HepG2 (cell line): ENCODE data around the gene TMEM214. TPM values are rescaled to one million over a fixed set of nuclear protein-coding genes. Genes with fewer than 3 reads are reported as not detected.

ENCODE experiments used
- ATAC-seq: fragments of 200-7000 bp; cut with Tn5 transposase; 3 replicates; pipeline ENCODE4 v1.9.1; 2020; ENCODE audit warnings: mild to moderate bottlenecking, moderate library complexity
- BruUV-seq: library from RNA; stranded (reverse); fragments of 400-500 nt; replicated peaks from 2 replicates; lab custom pipeline; 2021; lab: Mats Ljungman, UMichigan
- CTCF ChIA-PET: fragments of 300-600 bp; formaldehyde crosslinking; extraction: SDS; loops from one replicate; lab custom pipeline; 2021; ENCODE audit warnings: low total read pairs, inconsistent platforms, low intra/inter-chr PET ratio; lab: Yijun Ruan, JAX
- POLR2A ChIA-PET: fragments of 350-600 bp; sonication (Branson Sonifier 250); formaldehyde crosslinking; loops from one replicate; lab custom pipeline; 2020; ENCODE audit warnings: antibody characterized with exemption, inconsistent platforms; lab: Yijun Ruan, JAX
- DNase-seq: peaks from one replicate; pipeline ENCODE4 v3.0.0-alpha.2; 2015; ENCODE audit warnings: low spot score
- FAIRE-seq: peaks from 3 replicates; lab custom pipeline; 2011; peaks lifted over from hg19 to GRCh38; lab: Jason Lieb, UNC
- H2AFZ ChIP-seq: one replicate; pipeline ENCODE4 v1.6.1; 2011; ENCODE audit warnings: low read length, inconsistent platforms
- H3K27ac ChIP-seq: fragments of 300-600 bp; 3 replicates; pipeline ENCODE4 v1.8.0; 2011; ENCODE audit warnings: mixed run types, mild to moderate bottlenecking, mixed read lengths, low read length, inconsistent platforms; ENCODE audit not compliant: insufficient read depth; ENCODE audit errors: extremely low read length
- H3K27me3 ChIP-seq, 2 experiments: fragments of 200-600 bp in 1 of 2; 2 replicates in 1 of 2; 3 replicates in 1 of 2; pipeline versions ENCODE4 v1.6.0 to v1.8.0; 2011; ENCODE audit warnings: low read length in 2 of 2, mild to moderate bottlenecking in 2 of 2, moderate library complexity in 2 of 2, inconsistent platforms in 1 of 2; ENCODE audit not compliant: insufficient read depth in 2 of 2, control insufficient read depth in 1 of 2
- H3K36me3 ChIP-seq, 2 experiments: fragments of 200-600 bp in 1 of 2; replicated peaks in 1 of 2; 2 replicates in 1 of 2; 3 replicates in 1 of 2; pipeline versions ENCODE4 v1.5.1 to v1.8.0; 2011; ENCODE audit warnings: low read length in 2 of 2, inconsistent platforms in 1 of 2; ENCODE audit not compliant: insufficient read depth in 2 of 2, control insufficient read depth in 1 of 2
- H3K4me1 ChIP-seq: 2 replicates; pipeline ENCODE4 v1.5.1; 2012; ENCODE audit warnings: low read length, inconsistent platforms; ENCODE audit not compliant: insufficient read depth
- H3K4me2 ChIP-seq: 2 replicates; pipeline ENCODE4 v1.6.0; 2011; ENCODE audit warnings: low read depth, low read length, inconsistent platforms
- H3K4me3 ChIP-seq, 3 experiments: fragments of 200-600 bp in 1 of 3; sonication (generic), shearing (Covaris generic) in 1 of 3; replicated peaks in 1 of 3; 2 replicates each; pipeline ENCODE4 v1.5.1; 2011 to 2016; ENCODE audit warnings: low read length in 3 of 3, inconsistent platforms in 2 of 3, low read depth in 2 of 3, mild to moderate bottlenecking in 2 of 3, control low read depth in 1 of 3, mixed read lengths in 1 of 3; ENCODE audit not compliant: insufficient read depth in 1 of 3
- H3K79me2 ChIP-seq: one replicate; pipeline ENCODE4 v1.6.1; 2011; ENCODE audit warnings: low read length, inconsistent platforms; ENCODE audit not compliant: insufficient read depth
- H3K9ac ChIP-seq: 2 replicates; pipeline ENCODE4 v1.6.0; 2011; ENCODE audit warnings: mild to moderate bottlenecking, low read depth, low read length, inconsistent platforms; ENCODE audit not compliant: insufficient read depth
- H3K9me3 ChIP-seq: 2 replicates; pipeline ENCODE4 v1.5.1; 2012; ENCODE audit warnings: mild to moderate bottlenecking, low read length
- H4K20me1 ChIP-seq: 2 replicates; pipeline ENCODE4 v1.6.0; 2011; ENCODE audit warnings: inconsistent platforms, mild to moderate bottlenecking, low read length, moderate library complexity; ENCODE audit not compliant: insufficient read depth
- AGO2 ChIP-seq: fragments of 200-400 bp; formaldehyde crosslinking; optimal IDR thresholded peaks from 2 replicates; pipeline ENCODE3; 2017; ENCODE audit warnings: mild to moderate bottlenecking, low read depth, low read length, moderate library complexity
- BRD4 ChIP-seq: sonication (generic); formaldehyde crosslinking; IDR thresholded peaks from 2 replicates; pipeline ENCODE4 v1.4.0; 2020; ENCODE audit warnings: missing genetic modification reagents
- DRAP1 ChIP-seq: IDR thresholded peaks from 2 replicates; pipeline ENCODE4 v1.6.1; 2016; ENCODE audit warnings: missing genetic modification reagents, missing compliant biosample characterization
- HMG20B ChIP-seq: conservative IDR thresholded peaks from 2 replicates; pipeline ENCODE4 v1.6.1; 2016; ENCODE audit warnings: missing genetic modification reagents, missing compliant biosample characterization
- HNRNPL ChIP-seq: fragments of 200-400 bp; formaldehyde crosslinking; IDR thresholded peaks from 2 replicates; pipeline ENCODE4 v1.6.1; 2017; ENCODE audit warnings: mild to moderate bottlenecking, low read depth, low read length
- MTA3 ChIP-seq: sonication (generic); formaldehyde crosslinking; IDR thresholded peaks from 2 replicates; pipeline ENCODE4 v1.4.0; 2020; ENCODE audit warnings: missing genetic modification reagents
- PBX3 ChIP-seq: sonication (generic); formaldehyde crosslinking; IDR thresholded peaks from 2 replicates; pipeline ENCODE4 v1.8.1; 2023; ENCODE audit warnings: missing genetic modification reagents, inconsistent platforms, borderline replicate concordance
- PHF5A ChIP-seq: IDR thresholded peaks from one replicate; pipeline ENCODE4 v1.6.1; 2018; ENCODE audit warnings: low read depth, missing genetic modification reagents; ENCODE audit not compliant: unreplicated experiment
- POLR2A ChIP-seq, 2 experiments: IDR thresholded peaks; 2 replicates each; pipeline ENCODE4 v1.6.1; 2011; ENCODE audit warnings: low read depth in 2 of 2, low read length in 2 of 2, mild to moderate bottlenecking in 1 of 2, moderate library complexity in 1 of 2; ENCODE audit not compliant: insufficient read depth in 1 of 2
- POLR2AphosphoS5 ChIP-seq: IDR thresholded peaks from 2 replicates; pipeline ENCODE4 v1.6.1; 2012; ENCODE audit warnings: low read depth, low read length
- RXRA ChIP-seq: sonication (generic); formaldehyde crosslinking; IDR thresholded peaks from 2 replicates; pipeline ENCODE4 v1.5.1; 2020; ENCODE audit warnings: missing genetic modification reagents
- ZBTB33 ChIP-seq: sonication (generic); formaldehyde crosslinking; IDR thresholded peaks from 2 replicates; pipeline ENCODE4 v1.4.0; 2020; ENCODE audit warnings: missing genetic modification reagents
- ZBTB38 ChIP-seq: sonication (generic); formaldehyde crosslinking; IDR thresholded peaks from 2 replicates; pipeline ENCODE4 v1.5.1; 2020; ENCODE audit warnings: mild to moderate bottlenecking, missing genetic modification reagents
- ZNF687 ChIP-seq: sonication (generic); formaldehyde crosslinking; IDR thresholded peaks from 2 replicates; pipeline ENCODE4 v1.5.1; 2020; ENCODE audit warnings: mild to moderate bottlenecking, missing genetic modification reagents, moderate library complexity
- WGBS: methylation state at CpG from one replicate; pipeline ENCODE4 v1.1.6; 2017; ENCODE audit warnings: low lambda C conversion rate; 5-methylcytosine and 5-hydroxymethylcytosine counted together
- in situ Hi-C: cut with HindIII; loops from 2 replicates; pipeline ENCODE4 v1.10.0; 2017; ENCODE audit warnings: low pct_unique_long_range_greater_than_20kb; ENCODE audit not compliant: extremely low pct_ligation_motif_present
- intact Hi-C: fragments of 100-400 bp; cut with micrococcal nuclease; formaldehyde crosslinking; loops from one replicate; pipeline ENCODE4 v1.10.0; 2022; ENCODE audit not compliant: unreplicated experiment
- polyA plus RNA-seq, 8 experiments: library from polyadenylated mRNA; depleted of rRNA in 3 of 8; stranded (reverse) in 7 of 8; unstranded in 1 of 8; fragments of >200 nt; fragmentation: Illumina TruSeq in 4 of 8; extraction: Trizol in 4 of 8; gene quantifications; 2 replicates each; pipeline versions ENCODE4 v1.2.1 to v1.2.3, GENCODE V29; 2011 to 2016; ENCODE audit warnings: low read depth in 4 of 8, missing spikeins in 1 of 8, mixed read lengths in 1 of 8; ENCODE audit not compliant: insufficient read depth in 1 of 8
- total RNA-seq, 5 experiments: library from RNA; depleted of rRNA; stranded (reverse); fragments of >200 nt; fragmentation: Illumina TruSeq; extraction: Trizol; gene quantifications; 2 replicates each; pipeline ENCODE4 v1.2.3, GENCODE V29; 2016; ENCODE audit warnings: low read depth in 1 of 5

The TMEM214 gene
- total and polyA plus RNA-seq, 2 of the 13 experiments (the other 11 are each of a cell fraction or from before 2014, with no cell fraction given), result 58.3 to 132 TPM

- no TSS peak for BruUV-seq
- 89% methylated on average over 15 of the region's 15 CpGs for WGBS
- H3K4me2 ChIP-seq, result no peak overlapping the region
- H3K27ac ChIP-seq, result no peak overlapping the region
- no peak overlapping the region for H2AFZ ChIP-seq
- H3K36me3 ChIP-seq, result peaks cover 15 to 49% of the 10 kb centered on the region in 2 experiments
- peak; percentile 41 for ATAC-seq
- H3K4me1 ChIP-seq, result no peaks in the 10 kb centered on the region
- TF ChIP-seq ZNF687 (CRISPR knock-in tag), result 0 out of 2 replicates have a peak, but pooled peaks have one; percentile 21
- TF ChIP-seq RXRA (CRISPR knock-in tag), result no peak
- TF ChIP-seq ZBTB33 (CRISPR knock-in tag), result peak; percentile 66; the same call in 1 of the 2 replicates
- TF ChIP-seq POLR2AphosphoS5, result peak; percentile 18; the same call in 1 of the 2 replicates
- no peak for TF ChIP-seq PBX3 (CRISPR knock-in tag)
- TF ChIP-seq PHF5A (CRISPR knock-in tag), result no peak
- TF ChIP-seq MTA3 (CRISPR knock-in tag), result no peak
- TF ChIP-seq BRD4, result no peak
- peak; percentile 67 for TF ChIP-seq AGO2
- no peak for TF ChIP-seq DRAP1 (CRISPR knock-in tag)
- no peak for TF ChIP-seq HMG20B
- TF ChIP-seq POLR2A (IDR thresholded peaks at IDR 0.05; ENCODE audit: insufficient read depth in 1 of 2, low read depth in 2 of 2, low read length in 2 of 2), result peak in 1 of 2 experiments; percentile 18; a peak in 2 of 4 replicates
- 0 out of 2 replicates have a peak, but pooled peaks have one; percentile 45 for TF ChIP-seq ZBTB38
- TF ChIP-seq HNRNPL, result no peak
- no peak for FAIRE-seq
- H3K27me3 ChIP-seq, result no peaks in the 10 kb centered on the region
- no peak for DNase-seq
- intact Hi-C loops (no loop called here), in situ Hi-C loops (no loop called here)
- H3K9ac ChIP-seq, result no peak overlapping the region
- peaks cover 2% of the 10 kb centered on the region; the same call in 1 of the 2 replicates for H4K20me1 ChIP-seq
- H3K4me3 ChIP-seq, result no peak overlapping the region
- no peaks in the 10 kb centered on the region for H3K9me3 ChIP-seq
- H3K79me2 ChIP-seq, result no peaks in the 10 kb centered on the region
- ChIA-PET POLR2A (interaction anchor here (1.1 to 11.6 kb wide), 9 partner anchors 8 to 35 kb away, joined by 3 to 100 read pairs (median 7); partner anchors contain the start of genes AGBL5, EMILIN1 and OST4), CTCF (no interaction called here)
Observed at GRCh38 chr2:27059141-27059820, 26.5 kb downstream of the TMEM214 start.
